Activated effector memory CD4-positive, alpha-beta T cell treated with Interleukin-2 at 50 U/mL for 16 hours (primary cell): ENCODE results near the gene GNAL.
"Not testable (repeated sequence)": the region's sequence is repeated elsewhere in the genome, so short reads cannot be mapped to it uniquely, and the experiment has no call there.

Source experiments
- DNase-seq: peaks from one replicate; pipeline ENCODE4 v3.0.0-alpha.2; 2020

The GNAL gene

GRCh38 chr18:11688972-11689668 lies at the start of gene GNAL:
Gene GNAL, plus strand, starts transcription at chr18:11689264. Its CDS starts 300 bp downstream, at chr18:11689564.
- peak; percentile 11 for DNase-seq

GRCh38 chr18:11647310-11647709 lies 41.8 kb upstream of the GNAL start:
- DNase-seq: not testable (repeated sequence)

GRCh38 chr18:11647804-11648203 lies 41.3 kb upstream of the GNAL start:
- DNase-seq: not testable (repeated sequence)

GRCh38 chr18:11649839-11650238 lies 39.2 kb upstream of the GNAL start:
- DNase-seq: no peak

- DNase-seq: no peak
Observed at GRCh38 chr18:11651899-11652298, 37.2 kb upstream of the GNAL start.

GRCh38 chr18:11653521-11653920 lies 35.5 kb upstream of the GNAL start:
- no peak for DNase-seq

- DNase-seq: peak; percentile 3
Observed at GRCh38 chr18:11654736-11655605, 34.1 kb upstream of the GNAL start.

GRCh38 chr18:11655606-11655932 lies 33.5 kb upstream of the GNAL start:
- DNase-seq: no peak

GRCh38 chr18:11657152-11657551 lies 31.9 kb upstream of the GNAL start:
- DNase-seq: no peak

- DNase-seq: no peak
Observed at GRCh38 chr18:11657554-11657953, 31.5 kb upstream of the GNAL start.

- no peak for DNase-seq
Observed at GRCh38 chr18:11658019-11658418, 31.0 kb upstream of the GNAL start.

- no peak for DNase-seq
Observed at GRCh38 chr18:11658989-11659388, 30.1 kb upstream of the GNAL start.

GRCh38 chr18:11660691-11661090 lies 28.4 kb upstream of the GNAL start:
- DNase-seq: no peak

- no peak for DNase-seq
Observed at GRCh38 chr18:11661430-11661829, 27.6 kb upstream of the GNAL start.

- no peak for DNase-seq
Observed at GRCh38 chr18:11663439-11664029, 25.5 kb upstream of the GNAL start.

- DNase-seq: no peak
Observed at GRCh38 chr18:11664286-11664685, 24.8 kb upstream of the GNAL start.

- no peak for DNase-seq
Observed at GRCh38 chr18:11665146-11665545, 23.9 kb upstream of the GNAL start.

GRCh38 chr18:11665587-11665986 lies 23.5 kb upstream of the GNAL start:
- DNase-seq: no peak

GRCh38 chr18:11666176-11666575 lies 22.9 kb upstream of the GNAL start:
- no peak for DNase-seq

GRCh38 chr18:11666831-11667230 lies 22.2 kb upstream of the GNAL start:
- no peak for DNase-seq

GRCh38 chr18:11667578-11667977 lies 21.5 kb upstream of the GNAL start:
- DNase-seq: no peak

GRCh38 chr18:11668441-11669169 lies 20.5 kb upstream of the GNAL start:
- no peak for DNase-seq

- DNase-seq: no peak
Observed at GRCh38 chr18:11669271-11669947, 19.7 kb upstream of the GNAL start.
